GM18868 (cell line): ENCODE results near the gene TCL1A.
A peak's percentile ranks its signal among the peaks of the same experiment; 100 is the strongest.
"Not testable (repeated sequence)": the region's sequence is repeated elsewhere in the genome, so short reads cannot be mapped to it uniquely, and the experiment has no call there.

ENCODE experiments used
- ATAC-seq: cut with Tn5 transposase; IDR thresholded peaks from one replicate; pipeline ENCODE4 v1.9.1; 2021; ENCODE audit warnings: mild to moderate bottlenecking, moderate library complexity; ENCODE audit not compliant: unreplicated experiment

The TCL1A gene

GRCh38 chr14:95713596-95714371 is at the start of gene TCL1A:
TSS of gene TCL1A (minus strand) at chr14:95714125. CDS start at chr14:95714066, 59 bp downstream.
- peak; percentile 68 for ATAC-seq

GRCh38 chr14:95763032-95763431 is 49.1 kb upstream of the TCL1A start:
- ATAC-seq: not testable (repeated sequence)

- no peak for ATAC-seq
Measured at GRCh38 chr14:95761436-95761835, 47.5 kb upstream of the TCL1A start.

- no peak for ATAC-seq
Measured at GRCh38 chr14:95760596-95760995, 46.7 kb upstream of the TCL1A start.

- ATAC-seq: no peak
Measured at GRCh38 chr14:95759941-95760340, 46.0 kb upstream of the TCL1A start.

GRCh38 chr14:95758331-95758730 is 44.4 kb upstream of the TCL1A start:
- ATAC-seq: no peak

- no peak for ATAC-seq
Measured at GRCh38 chr14:95756751-95757150, 42.8 kb upstream of the TCL1A start.

- ATAC-seq: no peak
Measured at GRCh38 chr14:95756127-95756526, 42.2 kb upstream of the TCL1A start.

- ATAC-seq: no peak
Measured at GRCh38 chr14:95741781-95742180, 27.9 kb upstream of the TCL1A start.

- no peak for ATAC-seq
Measured at GRCh38 chr14:95741038-95741490, 27.1 kb upstream of the TCL1A start.

- ATAC-seq: no peak
Measured at GRCh38 chr14:95739356-95739755, 25.4 kb upstream of the TCL1A start.

GRCh38 chr14:95733212-95733611 is 19.3 kb upstream of the TCL1A start:
- no peak for ATAC-seq

- ATAC-seq: no peak
Measured at GRCh38 chr14:95730126-95730525, 16.2 kb upstream of the TCL1A start.

GRCh38 chr14:95729402-95730028 is 15.6 kb upstream of the TCL1A start:
- ATAC-seq: peak; percentile 65

- no peak for ATAC-seq
Measured at GRCh38 chr14:95727056-95727700, 13.3 kb upstream of the TCL1A start.

- ATAC-seq: peak; percentile 80
Measured at GRCh38 chr14:95725685-95726336, 11.9 kb upstream of the TCL1A start.

- no peak for ATAC-seq
Measured at GRCh38 chr14:95722525-95723190, 8.7 kb upstream of the TCL1A start.

- ATAC-seq: peak; percentile 16
Measured at GRCh38 chr14:95712398-95712797, 1.5 kb downstream of the TCL1A start.

- ATAC-seq: peak; percentile 34
Measured at GRCh38 chr14:95711476-95712176, 2.3 kb downstream of the TCL1A start.

GRCh38 chr14:95710106-95710505 is 3.8 kb downstream of the TCL1A start:
- no peak for ATAC-seq
